ENCODE measurements around the gene OTUD6A.
A peak's percentile ranks its signal among the peaks of the same experiment; 100 is the strongest.

Gene OTUD6A

GRCh38 chrX:70062076-70062475 lies at the start of gene OTUD6A:
TSS of gene OTUD6A (plus strand) at chrX:70062457. CDS start at chrX:70062525, 68 bp downstream.
- DNase-seq (ENCODE audit: low spot score): no peak

- no peak for DNase-seq (ENCODE audit: low spot score)
These were observed 49.5 kb upstream of the OTUD6A start for GRCh38 chrX:70012756-70013155.

GRCh38 chrX:70013466-70014381 lies 48.5 kb upstream of the OTUD6A start:
- no peak for DNase-seq (ENCODE audit: low spot score)

- no peak for DNase-seq (ENCODE audit: low spot score)
These were observed 45.7 kb upstream of the OTUD6A start for GRCh38 chrX:70016513-70016912.

- no peak for DNase-seq (ENCODE audit: low spot score)
These were observed 39.6 kb upstream of the OTUD6A start for GRCh38 chrX:70022616-70023015.

- no peak for DNase-seq (ENCODE audit: low spot score)
These were observed 36.8 kb upstream of the OTUD6A start for GRCh38 chrX:70025464-70025863.

- no peak for DNase-seq (ENCODE audit: low spot score)
These were observed 36.0 kb upstream of the OTUD6A start for GRCh38 chrX:70026112-70026850.

GRCh38 chrX:70026851-70027200 lies 35.4 kb upstream of the OTUD6A start:
- DNase-seq (ENCODE audit: low spot score): no peak

- no peak for DNase-seq (ENCODE audit: low spot score)
These were observed 32.4 kb upstream of the OTUD6A start for GRCh38 chrX:70029863-70030262.

GRCh38 chrX:70030301-70030767 lies 31.9 kb upstream of the OTUD6A start:
- peak; percentile 73 for DNase-seq (ENCODE audit: low spot score)

GRCh38 chrX:70032792-70033191 lies 29.5 kb upstream of the OTUD6A start:
- no peak for DNase-seq (ENCODE audit: low spot score)

- peak; percentile 21 for DNase-seq (ENCODE audit: low spot score)
These were observed 28.8 kb upstream of the OTUD6A start for GRCh38 chrX:70033348-70034051.

GRCh38 chrX:70034646-70035045 lies 27.6 kb upstream of the OTUD6A start:
- no peak for DNase-seq (ENCODE audit: low spot score)

- no peak for DNase-seq (ENCODE audit: low spot score)
These were observed 23.7 kb upstream of the OTUD6A start for GRCh38 chrX:70038515-70038914.

GRCh38 chrX:70038951-70039350 lies 23.3 kb upstream of the OTUD6A start:
- no peak for DNase-seq (ENCODE audit: low spot score)

- DNase-seq (ENCODE audit: low spot score): no peak
These were observed 22.5 kb upstream of the OTUD6A start for GRCh38 chrX:70039758-70040157.

- DNase-seq (ENCODE audit: low spot score): no peak
These were observed 20.3 kb upstream of the OTUD6A start for GRCh38 chrX:70041993-70042392.

- DNase-seq (ENCODE audit: low spot score): peak; percentile 21
These were observed 19.6 kb upstream of the OTUD6A start for GRCh38 chrX:70042399-70043371.

GRCh38 chrX:70043685-70044084 lies 18.6 kb upstream of the OTUD6A start:
- DNase-seq (ENCODE audit: low spot score): no peak

- DNase-seq (ENCODE audit: low spot score): no peak
These were observed 17.6 kb upstream of the OTUD6A start for GRCh38 chrX:70044541-70045245.

GRCh38 chrX:70046978-70047377 lies 15.3 kb upstream of the OTUD6A start:
- peak; percentile 38 for DNase-seq (ENCODE audit: low spot score)

All from RKO (cell line).